GM20431 (cell line): Measurements from ENCODE around the gene IL26.

Experiments
- in situ Hi-C: fragments of 300-500 bp; cut with MseI, MboI; formaldehyde crosslinking; loops from one replicate; pipeline ENCODE4 v1.15.0; 2020; ENCODE audit warnings: low sequenced_read_pairs; ENCODE audit not compliant: unreplicated experiment

The IL26 gene

DNA sequence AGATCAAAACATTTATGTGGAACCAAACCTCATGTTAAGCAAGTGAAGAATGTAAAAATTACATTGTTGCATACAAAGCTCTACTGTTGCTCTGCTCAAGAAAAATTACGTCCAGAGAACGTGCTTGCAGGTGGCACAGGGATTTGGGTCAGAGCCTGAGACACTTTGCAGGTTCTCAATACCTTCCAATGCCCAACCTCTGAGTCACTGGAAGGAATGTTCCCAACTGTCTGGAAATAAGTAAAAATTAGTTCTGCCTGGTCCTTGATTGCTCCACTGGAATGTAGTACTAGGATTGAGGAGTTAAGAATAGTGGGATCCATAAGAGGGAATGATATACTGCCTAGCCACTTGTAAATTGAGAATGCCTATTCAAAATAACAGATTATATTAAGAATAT lies 63.2 kb downstream of the IL26 start:
- in situ Hi-C loops, result no loop called here

DNA sequence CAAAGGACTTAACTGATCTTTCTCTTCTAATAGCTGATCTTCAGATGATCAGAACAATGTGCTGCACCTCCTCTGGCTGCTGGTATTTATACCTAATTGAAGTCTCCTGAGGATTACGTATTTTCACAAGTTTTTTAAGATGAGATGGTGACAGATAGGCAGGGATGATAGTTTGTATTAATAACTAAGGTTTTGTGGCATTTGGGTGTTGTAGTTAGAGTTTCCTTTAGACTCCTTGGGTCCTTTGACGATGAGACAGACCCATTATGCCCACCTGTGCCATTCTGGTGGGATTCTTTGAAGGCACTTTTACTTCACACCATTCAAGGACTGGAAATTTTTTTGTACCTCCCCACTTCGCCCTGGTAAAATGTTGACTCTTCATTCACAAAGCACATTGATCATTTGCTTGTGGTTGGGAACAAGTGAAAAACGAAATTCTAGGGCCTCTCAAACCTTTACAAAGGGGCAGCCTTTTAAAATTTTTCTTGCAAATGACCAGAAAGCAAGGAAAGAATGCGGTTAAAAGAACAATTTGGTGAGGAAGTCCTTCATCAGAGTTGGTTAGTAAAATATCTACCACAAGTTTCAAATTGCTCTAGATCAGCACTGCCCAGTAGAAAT lies 65.8 kb downstream of the IL26 start, which contains the start of gene IFNG:
Gene IFNG (minus strand): TSS at position 60 of the 624 bp plus-strand sequence. CDS start 125 bp downstream, outside the sequence.
- in situ Hi-C loops, result no loop called here

DNA sequence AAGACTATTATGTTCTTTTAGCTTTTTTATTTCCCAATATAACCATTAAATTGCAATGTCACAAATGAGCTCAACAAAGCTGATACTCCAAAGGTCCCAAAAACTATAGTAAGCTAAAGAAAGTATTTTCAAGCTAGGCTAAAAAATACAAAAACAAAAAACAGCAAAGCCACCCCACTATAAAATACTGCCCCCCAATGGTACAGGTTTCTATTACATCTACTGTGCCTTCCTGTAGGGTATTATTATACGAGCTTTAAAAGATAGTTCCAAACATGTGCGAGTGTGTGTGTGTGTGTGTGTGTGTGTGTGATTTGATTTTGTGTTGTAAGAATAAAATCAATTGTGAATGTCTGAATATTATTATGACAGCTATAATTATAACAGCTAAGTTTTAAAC lies 67.2 kb downstream of the IL26 start:
- in situ Hi-C loops, result no loop called here

DNA sequence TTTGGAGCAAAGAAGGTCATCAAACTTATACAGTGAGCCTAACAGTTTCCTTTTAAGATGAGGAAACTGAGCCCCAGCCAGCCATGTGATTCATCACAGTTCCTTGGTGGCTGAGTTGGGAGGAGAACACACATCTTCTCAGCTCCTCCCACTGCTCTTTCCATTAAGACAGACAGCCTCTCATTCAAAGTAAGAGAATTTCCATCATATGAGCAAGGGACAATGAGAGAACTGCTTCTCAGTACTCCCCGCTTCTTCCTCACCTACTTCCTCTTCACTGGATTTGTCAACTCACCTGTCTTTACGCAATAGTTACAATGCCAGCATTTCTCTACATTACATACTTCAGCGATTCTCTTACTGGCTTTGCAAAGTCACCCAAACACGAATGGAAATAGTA lies 68.2 kb downstream of the IL26 start:
- in situ Hi-C loops, result no loop called here

DNA sequence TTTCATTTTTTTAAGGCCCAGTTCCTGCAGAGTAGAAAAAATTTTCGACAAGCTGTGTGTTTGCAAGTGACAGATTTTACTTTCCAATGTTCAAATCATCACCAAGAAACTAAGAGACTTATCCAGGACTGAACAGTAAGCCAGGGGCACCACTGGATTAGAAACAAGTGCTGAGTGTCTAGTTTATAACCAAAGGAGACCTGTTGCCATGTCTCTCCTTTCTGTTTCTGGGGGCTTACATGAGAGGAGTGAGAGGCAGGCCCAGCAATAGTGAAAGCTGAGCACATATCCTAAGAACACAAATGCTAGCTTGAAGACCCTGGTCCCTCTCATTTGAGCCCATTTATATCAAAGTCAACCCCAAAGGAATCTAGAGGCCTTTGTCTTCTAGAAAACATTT lies 69.0 kb downstream of the IL26 start:
- in situ Hi-C loops, result no loop called here

DNA sequence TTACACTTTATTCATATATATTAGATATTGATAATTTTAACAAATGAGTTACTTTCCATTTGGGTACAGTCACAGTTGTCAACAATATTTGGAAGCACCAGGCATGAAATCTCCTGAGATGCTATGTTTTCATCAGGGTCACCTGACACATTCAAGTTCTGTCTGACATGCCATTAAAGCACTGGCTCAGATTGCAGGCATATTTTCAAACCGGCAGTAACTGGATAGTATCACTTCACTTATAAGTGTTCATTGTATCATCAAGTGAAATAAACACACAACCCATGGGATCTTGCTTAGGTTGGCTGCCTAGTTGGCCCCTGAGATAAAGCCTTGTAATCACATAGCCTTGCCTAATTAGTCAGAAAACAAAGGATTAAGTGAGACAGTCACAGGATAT lies 70.8 kb downstream of the IL26 start:
- in situ Hi-C loops, result no loop called here
